Epithelial cell of esophagus (primary cell): ENCODE results near the gene KIF1A.

ENCODE experiments used
- DNase-seq: peaks from one replicate; pipeline ENCODE4 v3.0.0; 2010; ENCODE audit warnings: low read depth
- H3K4me3 ChIP-seq: 2 replicates; pipeline ENCODE4 v1.5.1; 2011; ENCODE audit warnings: mild to moderate bottlenecking, low read length, control low read depth
- CTCF ChIP-seq: IDR thresholded peaks from 2 replicates; pipeline ENCODE4 v1.5.1; 2011; ENCODE audit warnings: low read depth, mild to moderate bottlenecking, low read length, control low read depth, inconsistent platforms; ENCODE audit not compliant: insufficient read depth; ENCODE audit errors: missing control alignments

Gene KIF1A

DNA sequence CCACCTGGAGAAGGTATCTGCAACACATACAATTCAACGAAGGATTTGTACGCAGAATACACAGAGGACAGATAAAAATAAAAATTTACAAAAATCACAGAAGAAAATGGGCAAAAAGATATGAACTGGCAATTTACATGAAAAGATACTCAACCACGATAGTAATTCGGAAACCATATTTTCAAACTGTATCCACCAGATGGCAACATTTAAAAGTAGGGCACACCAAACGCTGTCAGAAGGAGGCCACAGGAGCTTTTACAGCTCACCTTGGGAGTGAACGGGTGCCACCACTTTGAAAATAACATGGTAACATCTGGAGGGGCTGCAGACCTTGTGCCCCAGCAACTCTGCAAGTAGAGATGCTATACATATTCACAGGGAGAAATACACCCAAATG is 9.8 kb downstream of the KIF1A start:
- DNase-seq = no peak
- TF ChIP-seq CTCF = no peak
- no peak overlapping the region for H3K4me3 ChIP-seq

- TF ChIP-seq CTCF = no peak
- no peak overlapping the region for H3K4me3 ChIP-seq
- no peak for DNase-seq
Observed at GRCh38 chr2:240809276-240809675, 10.7 kb downstream of the KIF1A start.

- TF ChIP-seq CTCF = no peak
- no peak for DNase-seq
- H3K4me3 ChIP-seq = no peak overlapping the region
Observed at GRCh38 chr2:240806459-240806858, 13.6 kb downstream of the KIF1A start.

DNA sequence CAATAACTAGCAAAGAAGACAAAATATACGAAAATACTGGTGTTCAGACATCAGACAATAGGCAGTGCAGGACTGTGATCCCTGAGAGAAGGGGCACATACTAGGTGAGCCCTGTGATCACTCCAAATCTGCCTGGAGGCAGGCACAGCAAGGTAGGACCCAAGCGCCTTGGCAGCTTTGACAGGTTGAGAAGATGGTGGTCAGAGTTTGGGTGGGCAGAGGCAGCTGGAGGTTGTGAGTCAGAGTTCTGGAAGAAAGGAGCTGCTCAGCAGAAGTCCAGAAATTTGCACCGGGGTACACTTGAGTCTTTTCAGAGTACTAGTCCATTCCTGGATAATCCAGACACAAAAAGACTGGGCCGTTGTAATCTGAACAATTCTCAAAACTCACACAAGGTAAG is 14.0 kb downstream of the KIF1A start:
- TF ChIP-seq CTCF = no peak
- no peak overlapping the region for H3K4me3 ChIP-seq
- DNase-seq = no peak

- no peak for DNase-seq
- H3K4me3 ChIP-seq = no peak overlapping the region
- TF ChIP-seq CTCF = no peak
Observed at GRCh38 chr2:240803191-240803590, 16.8 kb downstream of the KIF1A start.

GRCh38 chr2:240799033-240799820 is 20.8 kb downstream of the KIF1A start:
- no peak for TF ChIP-seq CTCF
- H3K4me3 ChIP-seq = no peak overlapping the region
- DNase-seq = no peak

- no peak for TF ChIP-seq CTCF
- no peak for DNase-seq
- H3K4me3 ChIP-seq = no peak overlapping the region
Observed at GRCh38 chr2:240798327-240798905, 21.6 kb downstream of the KIF1A start.
